HG03097 (cell line): ENCODE results near the gene CPOX.

ENCODE experiments used
- ATAC-seq: cut with Tn5 transposase; IDR thresholded peaks from one replicate; pipeline ENCODE4 v1.9.1; 2021; ENCODE audit not compliant: unreplicated experiment, low FRiP score

Gene CPOX

GRCh38 chr3:98545940-98546339 is 47.5 kb downstream of the CPOX start:
- peak; percentile 34 for ATAC-seq

GRCh38 chr3:98542623-98543022 is 50.8 kb downstream of the CPOX start:
- ATAC-seq, result no peak

GRCh38 chr3:98541695-98542094 is 51.7 kb downstream of the CPOX start:
- ATAC-seq, result no peak

- peak; percentile 37 for ATAC-seq
Measured at GRCh38 chr3:98540346-98540745, 53.1 kb downstream of the CPOX start.

- peak; percentile 67 for ATAC-seq
Measured at GRCh38 chr3:98536456-98537017, 56.9 kb downstream of the CPOX start.

- no peak for ATAC-seq
Measured at GRCh38 chr3:98534734-98535133, 58.7 kb downstream of the CPOX start.

GRCh38 chr3:98534168-98534567 is 59.2 kb downstream of the CPOX start:
- no peak for ATAC-seq

GRCh38 chr3:98532709-98533571 is 60.5 kb downstream of the CPOX start:
- ATAC-seq, result no peak

- no peak for ATAC-seq
Measured at GRCh38 chr3:98532275-98532637, 61.2 kb downstream of the CPOX start.

GRCh38 chr3:98531622-98532274 is 61.7 kb downstream of the CPOX start, which contains the start of gene GPR15:
Gene GPR15, plus strand, starts transcription at chr3:98531978. Its CDS starts 56 bp downstream, at chr3:98532034.
- ATAC-seq, result no peak

- ATAC-seq, result no peak
Measured at GRCh38 chr3:98530676-98531075, 62.7 kb downstream of the CPOX start.

GRCh38 chr3:98529856-98530459 is 63.5 kb downstream of the CPOX start:
- ATAC-seq, result no peak
